Kidney epithelial cell (primary cell): ENCODE results near the gene KDM2B. TPM values are rescaled to one million over a fixed set of nuclear protein-coding genes. Genes with fewer than 3 reads are reported as not detected.

ENCODE experiments used
- DNase-seq: peaks from one replicate; pipeline ENCODE4 v3.0.0-alpha.2; 2010; ENCODE audit warnings: low read depth
- H3K27me3 ChIP-seq: 2 replicates; pipeline ENCODE4 v1.6.0; 2011; ENCODE audit warnings: low read length; ENCODE audit not compliant: control insufficient read depth, insufficient read depth
- H3K36me3 ChIP-seq: 2 replicates; pipeline ENCODE4 v1.5.1; 2011; ENCODE audit warnings: low read length; ENCODE audit not compliant: control insufficient read depth, insufficient read depth
- H3K4me3 ChIP-seq: 2 replicates; pipeline ENCODE4 v1.5.1; 2011; ENCODE audit warnings: low read depth, mild to moderate bottlenecking, control low read depth, low read length
- total RNA-seq: library from RNA; depleted of rRNA; stranded (reverse); fragments of >200 nt; gene quantifications from 2 replicates; pipeline ENCODE4 v1.2.3, GENCODE V29; 2015
- TF ChIP-seq, protein P1 (sequence below): IDR thresholded peaks from 2 replicates; pipeline ENCODE4 v1.5.1; 2011; ENCODE audit warnings: mild to moderate bottlenecking, moderate library complexity, low read length, control low read depth, inconsistent platforms; ENCODE audit not compliant: insufficient read depth, poor library complexity, severe bottlenecking

KDM2B gene
- total RNA-seq, 1 donor from 2014 or later: 34.7 TPM

DNA sequence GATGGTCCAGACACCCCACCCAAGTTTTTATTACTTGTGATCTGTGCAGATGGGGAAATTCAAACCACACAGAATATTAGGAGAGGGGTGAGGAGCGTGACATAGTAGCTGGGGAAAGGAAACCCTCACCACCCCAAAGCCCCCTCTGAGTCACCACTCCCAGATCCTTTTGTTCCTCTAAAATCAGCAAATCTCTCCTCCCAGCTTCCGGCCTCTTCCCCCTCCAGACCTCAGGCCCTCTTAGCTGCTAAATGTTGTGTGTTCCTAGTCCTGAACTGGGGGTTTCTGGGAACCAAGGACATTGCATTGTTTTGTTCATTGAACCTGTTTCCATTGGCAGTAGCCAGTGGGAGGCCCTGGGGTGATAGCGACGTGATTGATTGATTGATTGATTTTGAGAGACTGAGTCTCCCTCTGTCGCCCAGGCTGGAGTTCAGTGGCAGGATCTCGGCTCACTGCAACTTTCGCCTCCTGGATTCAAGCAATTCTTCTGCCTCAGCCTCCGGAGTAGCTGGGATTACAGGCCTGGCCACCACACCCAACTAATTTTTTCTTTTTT is 39.6 kb upstream of the KDM2B start:
- Histone ChIP-seq H3K36me3 (no peaks in the 10 kb centered on the region), H3K27me3 (no peaks in the 10 kb centered on the region), H3K4me3 (no peak overlapping the region)
- TF ChIP-seq, protein P1, sequence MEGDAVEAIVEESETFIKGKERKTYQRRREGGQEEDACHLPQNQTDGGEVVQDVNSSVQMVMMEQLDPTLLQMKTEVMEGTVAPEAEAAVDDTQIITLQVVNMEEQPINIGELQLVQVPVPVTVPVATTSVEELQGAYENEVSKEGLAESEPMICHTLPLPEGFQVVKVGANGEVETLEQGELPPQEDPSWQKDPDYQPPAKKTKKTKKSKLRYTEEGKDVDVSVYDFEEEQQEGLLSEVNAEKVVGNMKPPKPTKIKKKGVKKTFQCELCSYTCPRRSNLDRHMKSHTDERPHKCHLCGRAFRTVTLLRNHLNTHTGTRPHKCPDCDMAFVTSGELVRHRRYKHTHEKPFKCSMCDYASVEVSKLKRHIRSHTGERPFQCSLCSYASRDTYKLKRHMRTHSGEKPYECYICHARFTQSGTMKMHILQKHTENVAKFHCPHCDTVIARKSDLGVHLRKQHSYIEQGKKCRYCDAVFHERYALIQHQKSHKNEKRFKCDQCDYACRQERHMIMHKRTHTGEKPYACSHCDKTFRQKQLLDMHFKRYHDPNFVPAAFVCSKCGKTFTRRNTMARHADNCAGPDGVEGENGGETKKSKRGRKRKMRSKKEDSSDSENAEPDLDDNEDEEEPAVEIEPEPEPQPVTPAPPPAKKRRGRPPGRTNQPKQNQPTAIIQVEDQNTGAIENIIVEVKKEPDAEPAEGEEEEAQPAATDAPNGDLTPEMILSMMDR: no peak
- no peak for DNase-seq

DNA sequence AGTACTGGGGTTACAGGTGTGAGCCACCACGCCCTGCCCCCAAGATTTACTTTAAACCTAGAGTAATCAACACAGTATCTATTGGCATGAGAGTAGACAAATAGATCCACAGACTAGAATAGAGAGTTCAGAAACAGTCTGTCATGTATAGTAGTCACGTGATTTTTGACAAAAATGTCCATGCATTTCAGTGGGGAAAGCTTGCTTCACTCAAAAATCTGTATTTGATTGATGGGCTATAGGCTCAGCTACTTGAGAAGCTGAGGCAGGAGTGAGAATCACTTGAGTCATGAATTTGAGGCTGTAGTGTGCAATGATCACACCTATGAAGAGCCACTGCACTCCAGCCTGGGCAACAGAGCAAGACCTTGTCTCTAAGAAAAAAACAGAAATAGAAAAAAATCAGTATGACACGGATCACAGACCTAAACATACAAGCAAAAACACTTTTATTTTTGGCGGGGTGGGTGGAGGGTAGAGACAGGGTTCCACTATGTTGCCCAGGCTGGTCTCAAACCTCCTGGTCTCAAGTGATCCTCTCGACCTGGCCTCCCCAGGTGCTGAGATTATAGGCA is 37.9 kb upstream of the KDM2B start:
- no peak for DNase-seq
- H3K4me3 ChIP-seq: no peak overlapping the region
- H3K27me3 ChIP-seq: no peaks in the 10 kb centered on the region
- no peaks in the 10 kb centered on the region for H3K36me3 ChIP-seq
- TF ChIP-seq, protein P1: no peak

DNA sequence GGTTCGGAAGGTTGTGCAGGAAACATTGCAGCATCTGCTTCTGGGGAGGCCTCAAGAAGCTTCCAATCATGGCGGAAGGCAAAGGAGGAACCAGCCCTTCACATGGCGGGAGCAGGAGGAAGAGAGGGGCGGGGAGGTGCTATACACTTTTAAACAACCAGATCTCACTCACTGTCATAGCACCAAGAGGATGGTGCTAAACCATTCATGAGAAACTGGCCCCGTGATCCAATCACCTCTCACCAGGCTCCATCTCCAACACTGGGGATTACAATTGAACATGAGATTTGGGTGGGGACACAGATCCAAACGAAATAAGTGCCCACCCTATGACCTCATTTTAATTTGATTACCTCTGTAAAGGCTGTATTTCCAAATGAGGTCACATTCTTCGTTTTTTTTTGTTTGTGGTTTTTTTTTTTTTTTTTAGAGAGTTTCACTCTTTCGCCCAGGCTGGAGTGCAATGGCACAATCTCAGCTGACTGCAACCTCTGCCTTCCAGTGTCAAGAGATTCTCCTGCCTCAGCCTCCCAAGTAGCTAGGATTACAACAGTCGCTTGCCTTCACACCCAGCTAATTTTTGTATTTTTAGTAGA is 34.1 kb upstream of the KDM2B start:
- Histone ChIP-seq H3K36me3 (no peaks in the 10 kb centered on the region), H3K4me3 (no peak overlapping the region), H3K27me3 (no peaks in the 10 kb centered on the region)
- TF ChIP-seq, protein P1: no peak
- no peak for DNase-seq

DNA sequence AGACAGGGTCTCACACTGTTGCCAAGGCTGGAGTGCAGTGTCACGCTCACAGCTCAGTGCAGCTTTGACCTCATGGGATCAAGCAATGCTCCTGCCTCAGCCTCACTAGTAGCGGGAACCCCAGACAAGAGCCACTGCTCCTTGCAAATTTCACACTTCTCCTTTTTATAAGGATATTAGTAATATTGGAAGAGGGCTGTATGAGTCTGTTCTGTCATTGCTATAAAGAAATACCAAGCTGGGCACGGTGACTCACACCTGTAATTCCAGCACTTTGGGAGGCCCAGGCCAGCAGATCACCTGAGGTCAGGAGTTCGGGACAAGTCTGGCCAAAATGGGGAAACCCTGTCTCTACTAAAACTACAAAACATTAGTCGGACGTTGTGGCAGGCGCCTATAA is 32.6 kb upstream of the KDM2B start:
- TF ChIP-seq, protein P1: no peak
- H3K4me3 ChIP-seq: no peak overlapping the region
- H3K36me3 ChIP-seq: no peaks in the 10 kb centered on the region
- no peaks in the 10 kb centered on the region for H3K27me3 ChIP-seq
- no peak for DNase-seq

DNA sequence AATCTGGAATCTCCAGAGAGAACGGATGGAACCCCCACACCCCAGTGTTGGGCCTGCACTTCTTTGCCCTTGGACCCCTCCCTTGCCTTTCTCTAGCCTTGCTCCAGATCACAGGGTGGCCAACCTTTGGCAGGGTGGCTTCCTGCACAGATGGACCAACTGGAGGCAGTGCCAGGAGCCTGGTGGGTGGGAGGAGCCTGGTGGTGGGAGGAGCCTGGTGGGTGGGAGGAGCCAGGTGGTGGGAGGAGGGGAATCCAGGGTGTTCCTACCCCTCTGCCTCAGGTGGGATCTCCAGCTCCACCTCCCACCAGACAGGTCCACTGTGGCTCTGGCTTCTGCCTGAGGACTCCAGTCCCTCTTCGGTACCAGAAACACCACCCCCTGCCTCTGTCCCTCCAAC is 30.5 kb upstream of the KDM2B start:
- TF ChIP-seq, protein P1: no peak
- DNase-seq: no peak
- no peaks in the 10 kb centered on the region for H3K27me3 ChIP-seq

More for the DNA sequence above, 30.5 kb upstream of the KDM2B start:
- H3K36me3 ChIP-seq: no peaks in the 10 kb centered on the region
- no peak overlapping the region for H3K4me3 ChIP-seq
